GM18499 (cell line): ENCODE data around the gene TGIF1.
"Not testable (repeated sequence)": the region's sequence is repeated elsewhere in the genome, so short reads cannot be mapped to it uniquely, and the experiment has no call there.

ENCODE experiments used
- ATAC-seq: cut with Tn5 transposase; IDR thresholded peaks from one replicate; pipeline ENCODE4 v1.9.1; 2021; ENCODE audit warnings: moderate number of reproducible peaks; ENCODE audit not compliant: insufficient read depth, unreplicated experiment

TGIF1 gene

GRCh38 chr18:3450012-3450798 is at the start of gene TGIF1:
Gene TGIF1 (plus strand): TSS chr18:3450172. CDS start chr18:3450490, 318 bp downstream.
- no peak for ATAC-seq

- ATAC-seq = no peak
Observed at GRCh38 chr18:3400567-3401296, 49.2 kb upstream of the TGIF1 start.

DNA sequence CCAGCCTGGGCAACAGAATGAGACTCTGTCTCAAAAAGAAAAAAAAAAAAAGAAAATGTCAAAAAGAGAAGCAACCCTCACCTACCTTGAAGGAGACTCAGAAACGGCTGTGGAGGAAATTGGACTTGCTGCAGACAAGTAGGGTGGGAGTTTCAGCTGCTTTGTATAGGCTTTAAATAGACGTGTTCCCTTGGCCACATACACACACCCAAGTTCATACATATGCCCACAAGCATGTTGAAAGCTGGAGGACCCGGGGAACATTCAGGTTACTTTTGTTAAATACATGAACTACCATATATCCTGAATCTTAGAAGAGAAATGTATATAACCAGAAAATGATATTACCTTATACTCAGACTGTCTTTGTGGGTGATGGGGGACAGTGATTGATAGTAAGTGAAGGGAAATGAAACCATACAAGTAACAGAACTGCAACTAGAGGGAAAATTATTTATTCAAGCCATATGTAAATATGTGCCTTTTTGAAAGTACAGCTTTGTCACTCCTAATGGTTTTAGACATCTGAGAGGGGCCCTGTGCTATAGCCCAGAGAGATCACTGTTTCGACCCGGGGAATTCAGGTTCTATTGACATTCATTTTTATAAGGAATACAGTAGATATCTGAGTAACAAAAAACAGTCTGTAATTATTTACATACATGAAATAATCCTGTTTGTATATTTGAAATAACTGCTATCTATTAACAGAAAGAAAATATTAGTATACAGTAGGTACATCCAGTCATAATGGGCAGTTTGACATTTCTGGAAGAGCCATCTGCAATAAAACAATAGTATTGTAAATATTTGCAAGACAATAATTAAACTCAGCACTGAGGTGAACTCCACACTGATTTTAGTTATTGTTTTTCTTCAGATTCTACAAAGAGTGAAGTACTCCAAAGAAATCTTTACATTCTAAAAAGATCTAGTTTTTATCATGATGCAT is 48.0 kb upstream of the TGIF1 start:
- ATAC-seq = peak; percentile 91

DNA sequence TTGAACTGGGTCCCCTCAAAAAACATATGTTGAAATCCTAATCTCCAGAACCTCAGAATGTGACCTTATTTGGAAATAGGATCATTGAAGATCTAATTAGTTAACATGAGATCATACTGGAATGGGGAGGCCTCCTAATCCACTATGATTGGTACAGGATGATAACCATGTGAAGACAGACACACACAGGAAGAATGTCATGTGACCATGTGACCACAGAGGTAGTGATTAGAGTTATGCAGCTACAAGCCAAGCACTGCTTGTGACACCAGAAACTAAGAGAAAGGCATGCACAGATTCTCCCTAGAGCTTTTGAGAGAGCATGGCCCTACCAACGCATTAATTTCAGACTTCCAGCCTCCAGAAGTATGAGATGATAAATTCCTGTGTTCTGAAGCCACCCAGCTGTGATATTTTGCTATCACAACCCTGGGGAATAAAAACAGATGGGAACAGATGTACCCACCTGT is 47.0 kb upstream of the TGIF1 start:
- ATAC-seq = no peak

DNA sequence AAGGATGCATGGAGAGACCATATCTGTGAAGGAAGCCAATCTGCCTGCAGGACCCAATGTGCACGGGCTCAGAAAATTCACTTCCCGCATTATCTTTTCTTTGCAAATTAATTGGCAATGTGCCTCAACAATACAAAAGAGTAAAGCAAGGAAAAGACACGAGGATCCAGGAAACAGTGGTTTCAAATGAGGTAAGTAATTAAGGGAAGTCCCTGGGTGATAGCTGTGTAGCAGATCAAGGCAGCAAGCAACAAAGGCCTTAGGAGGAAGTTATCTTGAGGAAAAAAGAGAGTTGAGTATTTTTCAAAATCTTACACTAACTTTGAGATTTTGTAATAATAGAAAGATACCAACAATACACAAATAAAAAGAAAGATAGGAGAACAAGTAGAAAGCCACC is 44.3 kb upstream of the TGIF1 start:
- no peak for ATAC-seq

DNA sequence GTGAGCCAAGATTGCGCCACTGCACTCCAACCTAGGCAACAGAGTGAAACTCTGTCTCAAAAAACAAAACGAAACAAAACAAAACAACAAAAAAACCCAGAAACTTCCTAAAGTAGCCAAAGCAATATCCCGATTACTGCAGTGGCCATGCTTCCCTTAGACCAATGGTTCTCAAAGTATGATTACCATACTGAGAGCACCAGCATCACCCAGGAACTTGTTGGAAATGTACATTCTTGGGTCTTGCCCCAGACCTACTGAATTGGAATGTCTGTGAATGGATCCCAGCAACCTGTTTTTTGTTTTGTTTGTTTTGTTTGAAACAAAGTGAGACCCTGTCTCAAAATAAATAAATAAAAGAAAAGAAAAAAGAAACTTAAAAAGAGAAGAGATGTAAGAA is 41.9 kb upstream of the TGIF1 start:
- no peak for ATAC-seq

GRCh38 chr18:3409811-3410210 is 40.2 kb upstream of the TGIF1 start:
- no peak for ATAC-seq

- ATAC-seq = no peak
Observed at GRCh38 chr18:3410273-3410672, 39.7 kb upstream of the TGIF1 start.

GRCh38 chr18:3410876-3411275 is 39.1 kb upstream of the TGIF1 start:
- not testable (repeated sequence) for ATAC-seq

GRCh38 chr18:3411327-3411726 is 38.6 kb upstream of the TGIF1 start:
- ATAC-seq = no peak

DNA sequence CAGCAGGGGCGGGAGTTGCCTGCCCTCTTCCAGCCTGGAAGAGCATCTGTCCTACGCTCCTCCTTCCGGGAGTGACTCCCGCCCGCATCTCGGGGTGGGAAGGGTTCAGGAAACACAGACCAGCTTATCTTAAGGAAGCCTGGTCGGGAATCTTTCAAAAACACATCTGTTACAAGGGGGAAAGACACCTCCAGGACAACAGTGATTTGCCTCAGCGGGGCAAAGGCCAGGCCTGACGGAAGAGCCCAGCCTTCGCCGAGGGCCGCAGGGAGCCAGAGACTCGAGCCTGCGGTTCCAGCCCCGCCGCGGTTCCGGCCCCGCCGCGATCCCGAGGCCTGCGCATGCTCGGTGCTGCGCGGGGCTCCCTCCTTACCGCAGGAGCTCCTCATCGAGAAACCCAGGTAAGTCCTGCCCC is 38.1 kb upstream of the TGIF1 start:
- no peak for ATAC-seq

DNA sequence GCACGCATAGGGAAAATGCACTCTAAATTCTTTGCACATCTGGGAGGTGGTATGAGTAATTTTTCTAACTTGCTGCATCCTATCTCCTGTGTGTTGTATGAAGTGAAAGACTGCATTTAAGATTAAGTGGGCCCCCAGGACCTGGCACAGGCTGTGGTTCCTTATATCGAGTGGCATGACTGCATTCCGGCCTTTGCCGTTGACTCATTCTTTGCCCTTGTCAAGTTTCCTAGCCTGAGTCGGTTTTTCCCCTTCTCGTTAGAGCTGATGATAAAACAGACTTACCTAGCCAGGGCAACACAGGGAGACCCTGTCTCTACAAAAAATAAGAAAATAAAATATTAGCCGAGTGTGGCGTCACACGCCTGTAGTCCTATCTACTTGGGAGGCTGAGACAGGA is 37.4 kb upstream of the TGIF1 start:
- peak; percentile 78 for ATAC-seq

- ATAC-seq = no peak
Observed at GRCh38 chr18:3415110-3415509, 34.9 kb upstream of the TGIF1 start.

- ATAC-seq = no peak
Observed at GRCh38 chr18:3418083-3418482, 31.9 kb upstream of the TGIF1 start.

GRCh38 chr18:3420919-3421279 is 29.1 kb upstream of the TGIF1 start:
- ATAC-seq = no peak

GRCh38 chr18:3422905-3423304 is 27.1 kb upstream of the TGIF1 start:
- no peak for ATAC-seq

GRCh38 chr18:3424280-3424890 is 25.6 kb upstream of the TGIF1 start:
- ATAC-seq = no peak

DNA sequence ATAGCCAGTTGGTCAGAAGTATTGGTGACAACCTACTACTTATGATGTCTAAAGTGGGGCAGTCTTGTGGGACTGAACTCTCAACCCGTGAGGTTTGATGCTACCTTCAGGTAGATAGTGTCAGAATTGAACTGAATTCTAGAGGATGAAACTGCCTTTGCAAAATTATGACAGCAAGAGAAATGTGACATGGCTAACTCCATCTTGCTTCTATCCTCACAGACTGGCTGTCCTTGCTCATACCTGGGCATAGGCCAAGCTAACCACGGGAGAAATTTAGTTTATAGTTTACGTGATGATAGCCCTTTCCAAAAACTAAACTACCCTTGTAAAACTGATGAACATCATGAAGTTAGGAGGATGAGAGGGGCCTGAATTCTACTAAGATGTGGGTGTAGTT is 24.9 kb upstream of the TGIF1 start:
- ATAC-seq = no peak

- no peak for ATAC-seq
Observed at GRCh38 chr18:3425446-3425845, 24.5 kb upstream of the TGIF1 start.

DNA sequence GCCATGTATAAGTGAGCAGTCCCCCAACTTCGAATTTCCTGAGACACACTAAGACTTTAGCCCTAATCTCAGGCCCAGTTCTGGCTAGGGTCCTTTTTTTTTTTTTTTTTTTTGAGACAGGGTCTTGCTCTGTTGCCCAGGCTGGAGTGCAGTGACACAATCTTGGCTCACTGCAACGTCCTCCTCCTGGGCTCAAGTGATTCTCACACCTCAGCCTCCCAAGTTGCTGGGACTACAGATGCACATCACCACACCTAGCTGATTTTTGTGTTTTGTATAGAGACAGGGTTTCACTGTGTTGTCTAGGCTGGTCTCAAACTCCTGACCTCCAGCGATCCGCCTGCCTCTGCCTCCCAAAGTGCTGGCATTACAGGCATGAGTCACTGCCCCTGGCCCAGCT is 23.9 kb upstream of the TGIF1 start:
- ATAC-seq = no peak
